ENCODE measurements around the gene GPATCH1. TPM values are rescaled to one million over a fixed set of nuclear protein-coding genes. Genes with fewer than 3 reads are reported as not detected.

Gene GPATCH1, protein sequence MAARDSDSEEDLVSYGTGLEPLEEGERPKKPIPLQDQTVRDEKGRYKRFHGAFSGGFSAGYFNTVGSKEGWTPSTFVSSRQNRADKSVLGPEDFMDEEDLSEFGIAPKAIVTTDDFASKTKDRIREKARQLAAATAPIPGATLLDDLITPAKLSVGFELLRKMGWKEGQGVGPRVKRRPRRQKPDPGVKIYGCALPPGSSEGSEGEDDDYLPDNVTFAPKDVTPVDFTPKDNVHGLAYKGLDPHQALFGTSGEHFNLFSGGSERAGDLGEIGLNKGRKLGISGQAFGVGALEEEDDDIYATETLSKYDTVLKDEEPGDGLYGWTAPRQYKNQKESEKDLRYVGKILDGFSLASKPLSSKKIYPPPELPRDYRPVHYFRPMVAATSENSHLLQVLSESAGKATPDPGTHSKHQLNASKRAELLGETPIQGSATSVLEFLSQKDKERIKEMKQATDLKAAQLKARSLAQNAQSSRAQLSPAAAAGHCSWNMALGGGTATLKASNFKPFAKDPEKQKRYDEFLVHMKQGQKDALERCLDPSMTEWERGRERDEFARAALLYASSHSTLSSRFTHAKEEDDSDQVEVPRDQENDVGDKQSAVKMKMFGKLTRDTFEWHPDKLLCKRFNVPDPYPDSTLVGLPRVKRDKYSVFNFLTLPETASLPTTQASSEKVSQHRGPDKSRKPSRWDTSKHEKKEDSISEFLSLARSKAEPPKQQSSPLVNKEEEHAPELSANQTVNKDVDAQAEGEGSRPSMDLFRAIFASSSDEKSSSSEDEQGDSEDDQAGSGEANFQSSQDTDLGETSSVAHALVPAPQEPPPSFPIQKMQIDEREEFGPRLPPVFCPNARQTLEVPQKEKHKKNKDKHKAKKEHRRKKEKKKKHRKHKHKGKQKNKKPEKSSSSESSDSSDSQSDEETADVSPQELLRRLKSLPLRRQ
- 7.5 and 8.3 TPM in 2 replicates for total RNA-seq (2012; rRNA removed)
- 5.1 and 6.6 TPM in 2 replicates for polyA plus RNA-seq (2012; rRNA removed)
- polyA plus RNA-seq (2012; cell fraction: cytosol; rRNA removed), result 1.8 and 2.0 TPM in 2 replicates
- polyA plus RNA-seq (2012; cell fraction: nucleus; rRNA removed; ENCODE audit: low replicate concordance), result 5.0 and 12.0 TPM in 2 replicates
- Bru-seq, nascent RNA, result percentile 52 among the genes with signal in this experiment
- BruChase-seq, experiment 1, labeled RNA remaining after a 6-hour chase, result percentile 57 among the genes with signal in this experiment
- percentile 48 among the genes with signal in this experiment for BruChase-seq, experiment 2, labeled RNA remaining after a 2-hour chase
- long read RNA-seq, partial matches to known transcripts, result 6 of 11 reads
- long read RNA-seq, other reads (novel, unspliced or antisense), result 1 of 11 reads

DNA sequence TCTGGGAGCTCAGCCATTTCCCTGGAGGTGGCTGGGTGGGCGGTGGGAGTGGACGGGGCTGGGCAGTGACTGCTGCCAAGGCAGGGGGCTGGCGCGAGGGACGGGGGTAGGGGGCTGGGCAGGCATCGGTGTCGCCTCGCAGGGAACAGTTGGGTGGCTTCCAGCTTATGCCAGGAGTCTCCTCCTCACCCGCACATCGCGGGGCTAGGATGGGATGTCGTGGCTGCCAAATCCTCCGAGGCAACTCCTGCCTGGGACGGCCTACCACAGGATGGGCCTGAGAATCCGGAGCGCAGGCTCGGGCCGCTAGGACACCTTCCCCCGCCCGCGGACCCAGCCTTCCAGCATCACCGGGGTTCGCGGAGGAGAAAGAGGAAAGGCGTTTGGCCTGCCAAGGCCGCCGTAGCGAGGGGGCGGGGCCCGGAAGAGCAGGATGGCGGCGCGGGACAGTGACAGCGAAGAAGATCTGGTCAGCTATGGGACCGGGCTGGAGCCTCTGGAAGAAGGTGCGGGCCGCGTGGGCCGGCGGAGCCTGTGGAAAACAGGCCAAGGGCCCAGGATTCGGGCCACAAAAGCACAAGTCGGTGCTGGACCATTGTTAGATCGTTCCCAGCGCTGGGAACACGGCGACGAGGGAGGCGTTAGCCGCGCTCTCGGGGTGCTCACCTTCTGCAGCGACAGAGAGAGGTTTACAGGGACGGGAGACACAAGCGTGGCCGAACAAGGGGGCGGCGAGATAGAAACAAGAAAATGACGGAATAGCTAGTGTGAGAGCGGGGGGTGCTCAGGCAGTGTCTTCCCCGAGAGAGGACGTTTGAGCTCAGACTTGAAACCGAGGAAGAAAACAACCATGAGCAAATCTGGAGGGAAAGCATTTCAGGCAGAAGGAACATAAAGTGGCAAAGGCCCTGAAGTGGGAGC is at the start of gene GPATCH1:
GPATCH1 (plus strand) TSS at position 421 of the 921 bp plus-strand sequence; CDS start at position 434, 13 bp downstream.
- peak within 1 kb of the TSS; percentile 85 for H2BK120ac ChIP-seq (ENCODE audit: low read depth, low read length)
- peak within 1 kb of the TSS; percentile 93 for H3K4me3 ChIP-seq (ENCODE audit: insufficient read depth, low read depth, low read length)
- peaks cover 3% of the 10 kb centered on the region; the same call in 1 of the 2 replicates for H3K4me1 ChIP-seq (ENCODE audit: control insufficient read depth, insufficient read depth, low read length)
- peak within 1 kb of the TSS; percentile 92 for H2AK9ac ChIP-seq (replicated peaks; ENCODE audit: low read depth, low read length, poor library complexity)
- H4K91ac ChIP-seq (ENCODE audit: insufficient read depth, low read depth, low read length), result peak within 1 kb of the TSS; percentile 91
- H3K27ac ChIP-seq (ENCODE audit: insufficient read depth, low read length), result peak within 1 kb of the TSS; percentile 90
- peak within 1 kb of the TSS; percentile 53 for H3K18ac ChIP-seq (ENCODE audit: low read depth, low read length)
- no peaks in the 10 kb centered on the region for H4K20me1 ChIP-seq (ENCODE audit: insufficient read depth, low read length)
- peaks cover 9 to 21% of the 10 kb centered on the region in 2 experiments for H3K79me1 ChIP-seq (ENCODE audit: low read depth in 1 of 2, low read length in 2 of 2)
- peak within 1 kb of the TSS; percentile 67 for H2BK5ac ChIP-seq (ENCODE audit: low read depth, low read length, poor library complexity, severe bottlenecking)
- peak within 1 kb of the TSS; percentile 95 for H4K5ac ChIP-seq (ENCODE audit: low read depth, low read length)
- H3K9me3 ChIP-seq (ENCODE audit: control insufficient read depth, insufficient read depth, low read length), result no peaks in the 10 kb centered on the region
- in situ Hi-C loops (cut with MboI; ENCODE audit: low sequenced_read_pairs) (no loop called here), dilution Hi-C loops (cut with HindIII; ENCODE audit: low sequenced_read_pairs, unreplicated experiment) (no loop called here), intact Hi-C loops (cut with micrococcal nuclease) (loop anchor here (10.0 kb wide), 1 partner anchor 496 kb away; the partner anchor contains the start of gene PDCD5)
- peak within 1 kb of the TSS; percentile 92 for H2AFZ ChIP-seq (replicated peaks; ENCODE audit: low read length, poor library complexity)
- no peaks in the 10 kb centered on the region for H3K27me3 ChIP-seq (ENCODE audit: control insufficient read depth, insufficient read depth, low read length)
- peaks cover 9% of the 10 kb centered on the region for H3K9me1 ChIP-seq (ENCODE audit: insufficient read depth, low read length)
- ChIA-PET POLR2A (ENCODE audit: unreplicated experiment) (no interaction called here), CTCF (interaction anchor here (0.6 kb wide), 1 partner anchor 105 kb away, joined by 3 read pairs; no protein-coding TSS in a partner anchor)
- peak within 1 kb of the TSS; percentile 53; the same call in 1 of the 2 replicates for H2AK5ac ChIP-seq (ENCODE audit: low read depth, low read length)
- 1% methylated on average over 29 of the region's 62 CpGs; no CpG with 5 or more reads in 1 of the 2 experiments for WGBS, 2 experiments (ENCODE audit: extremely low coverage in 2 of 2, insufficient read length in 1 of 2)
- peak within 1 kb of the TSS; percentile 90 for H3K56ac ChIP-seq (ENCODE audit: extremely low read depth, insufficient read depth, low read length)
- DNase-seq (peak; percentile 73), ATAC-seq (ENCODE audit: low read depth) (peak; percentile 89)
- TF ChIP-seq, protein P1, sequence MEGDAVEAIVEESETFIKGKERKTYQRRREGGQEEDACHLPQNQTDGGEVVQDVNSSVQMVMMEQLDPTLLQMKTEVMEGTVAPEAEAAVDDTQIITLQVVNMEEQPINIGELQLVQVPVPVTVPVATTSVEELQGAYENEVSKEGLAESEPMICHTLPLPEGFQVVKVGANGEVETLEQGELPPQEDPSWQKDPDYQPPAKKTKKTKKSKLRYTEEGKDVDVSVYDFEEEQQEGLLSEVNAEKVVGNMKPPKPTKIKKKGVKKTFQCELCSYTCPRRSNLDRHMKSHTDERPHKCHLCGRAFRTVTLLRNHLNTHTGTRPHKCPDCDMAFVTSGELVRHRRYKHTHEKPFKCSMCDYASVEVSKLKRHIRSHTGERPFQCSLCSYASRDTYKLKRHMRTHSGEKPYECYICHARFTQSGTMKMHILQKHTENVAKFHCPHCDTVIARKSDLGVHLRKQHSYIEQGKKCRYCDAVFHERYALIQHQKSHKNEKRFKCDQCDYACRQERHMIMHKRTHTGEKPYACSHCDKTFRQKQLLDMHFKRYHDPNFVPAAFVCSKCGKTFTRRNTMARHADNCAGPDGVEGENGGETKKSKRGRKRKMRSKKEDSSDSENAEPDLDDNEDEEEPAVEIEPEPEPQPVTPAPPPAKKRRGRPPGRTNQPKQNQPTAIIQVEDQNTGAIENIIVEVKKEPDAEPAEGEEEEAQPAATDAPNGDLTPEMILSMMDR (conservative IDR thresholded peaks at IDR 0.05; ENCODE audit: low read depth, low read length), result no peak
- TF ChIP-seq MXI1 (IDR thresholded peaks at IDR 0.05; ENCODE audit: borderline replicate concordance, low read depth, low read length), result peak; percentile 84
- TF ChIP-seq MAZ (IDR thresholded peaks at IDR 0.05; ENCODE audit: borderline replicate concordance, low read depth, low read length), result peak; percentile 95
- peak; percentile 58 for TF ChIP-seq RCOR1 (IDR thresholded peaks at IDR 0.05; ENCODE audit: insufficient replicate concordance, low read length)
- H3K4me2 ChIP-seq (ENCODE audit: low read depth, low read length), result peak within 1 kb of the TSS; percentile 87
- H3K4ac ChIP-seq (ENCODE audit: low read depth, low read length), result peak within 1 kb of the TSS; percentile 93
- peak within 1 kb of the TSS; percentile 97 for H3K23ac ChIP-seq (ENCODE audit: low read depth, low read length)
- H3K14ac ChIP-seq (replicated peaks; ENCODE audit: low read depth, low read length), result peak within 1 kb of the TSS; percentile 93
- peak within 1 kb of the TSS; percentile 91 to 97 for H4K8ac ChIP-seq (ENCODE audit: low read depth in 2 of 2, low read length in 2 of 2)
- H3K36me3 ChIP-seq (ENCODE audit: control insufficient read depth, insufficient read depth, low read length), result no peaks in the 10 kb centered on the region; the same call in 1 of the 2 replicates
- BruUV-seq (replicated peaks), result no TSS peak
- H3K9ac ChIP-seq (ENCODE audit: low read depth, low read length), result peak within 1 kb of the TSS; percentile 96
- H2BK15ac ChIP-seq (ENCODE audit: low read depth, low read length), result peak within 1 kb of the TSS; percentile 67; the same call in 1 of the 3 replicates
- no peak within 1 kb of the TSS for H2BK20ac ChIP-seq (ENCODE audit: low read depth, low read length)

All from IMR-90 (cell line).